Measurements from ENCODE around the gene PTPRC. TPM values are rescaled to one million over a fixed set of nuclear protein-coding genes. Genes with fewer than 3 reads are reported as not detected.

Gene PTPRC
- total RNA-seq, 1 experiment from 2014 or later: 2.8 TPM

GRCh38 chr1:198674009-198674408 lies 35.2 kb downstream of the PTPRC start:
- DNase-seq (ENCODE audit: low spot score): peak; percentile 87

GRCh38 chr1:198676253-198676652 lies 37.4 kb downstream of the PTPRC start:
- DNase-seq (ENCODE audit: low spot score): no peak

- DNase-seq (ENCODE audit: low spot score): peak; percentile 77
These were observed 38.2 kb downstream of the PTPRC start for GRCh38 chr1:198677027-198677426.

DNA sequence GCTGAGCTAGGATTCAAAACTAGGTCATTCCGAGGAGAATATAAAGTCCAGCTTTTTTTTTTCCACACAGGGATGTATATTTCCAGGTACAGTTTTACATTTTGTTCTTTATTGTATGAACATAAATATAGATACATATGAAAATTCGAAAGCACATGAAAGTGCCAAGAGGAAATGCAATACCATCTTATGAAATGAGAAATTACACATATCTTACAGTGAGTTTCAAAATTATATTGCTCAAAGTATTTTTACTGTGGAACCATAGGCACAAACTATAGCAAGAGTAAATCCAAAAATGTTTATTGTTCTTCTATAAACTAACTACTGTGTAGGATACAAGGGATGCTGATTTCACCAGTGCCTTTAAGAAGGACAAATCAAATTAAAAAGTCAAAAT lies 39.0 kb downstream of the PTPRC start:
- DNase-seq (ENCODE audit: low spot score): no peak

DNA sequence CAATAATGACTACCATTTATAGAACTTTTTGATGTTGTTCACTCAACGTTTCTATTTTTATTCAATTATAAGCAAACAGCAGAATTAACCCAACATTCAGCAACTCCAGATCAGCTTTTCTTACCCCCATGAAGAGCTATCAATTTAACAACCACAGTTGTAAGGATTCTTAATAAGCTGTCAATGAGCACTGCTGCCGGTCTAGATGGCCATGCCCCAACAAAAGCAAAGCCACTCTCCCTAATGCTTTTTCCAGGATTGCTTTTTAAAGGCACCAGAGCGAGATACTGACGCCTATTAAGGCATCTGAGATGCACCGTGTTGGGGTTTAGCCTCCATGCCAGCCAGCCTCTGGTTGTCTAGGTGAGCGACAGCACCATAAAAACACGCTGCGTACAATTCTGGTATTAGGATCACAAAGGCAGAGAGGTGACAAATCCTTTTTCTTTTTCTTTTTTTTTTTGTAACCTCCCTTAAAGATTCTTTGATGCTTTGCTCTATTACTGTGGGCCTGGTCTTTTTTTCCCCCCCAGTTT lies 39.5 kb downstream of the PTPRC start:
- DNase-seq (ENCODE audit: low spot score): no peak

DNA sequence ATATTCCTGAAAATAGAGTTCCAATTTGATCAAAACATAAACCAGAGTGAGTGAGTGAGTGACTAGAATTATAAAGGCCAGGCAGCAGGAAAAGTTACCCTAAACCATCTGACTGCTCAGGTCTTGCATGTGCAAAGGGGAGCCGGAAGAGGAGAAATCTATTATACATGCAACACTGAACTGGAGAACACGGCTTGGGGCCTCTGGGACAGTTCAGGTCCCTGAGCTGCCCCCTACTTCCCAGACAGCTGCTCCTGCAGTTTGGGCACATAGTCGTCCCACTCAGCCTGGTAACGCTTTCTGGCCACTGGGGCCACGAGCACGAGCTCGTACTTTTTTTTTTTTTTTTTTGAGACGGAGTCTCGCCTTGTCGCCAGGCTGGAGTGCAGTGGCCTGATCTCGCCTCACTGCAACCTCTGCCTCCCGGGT lies 40.1 kb downstream of the PTPRC start:
- no peak for DNase-seq (ENCODE audit: low spot score)

DNA sequence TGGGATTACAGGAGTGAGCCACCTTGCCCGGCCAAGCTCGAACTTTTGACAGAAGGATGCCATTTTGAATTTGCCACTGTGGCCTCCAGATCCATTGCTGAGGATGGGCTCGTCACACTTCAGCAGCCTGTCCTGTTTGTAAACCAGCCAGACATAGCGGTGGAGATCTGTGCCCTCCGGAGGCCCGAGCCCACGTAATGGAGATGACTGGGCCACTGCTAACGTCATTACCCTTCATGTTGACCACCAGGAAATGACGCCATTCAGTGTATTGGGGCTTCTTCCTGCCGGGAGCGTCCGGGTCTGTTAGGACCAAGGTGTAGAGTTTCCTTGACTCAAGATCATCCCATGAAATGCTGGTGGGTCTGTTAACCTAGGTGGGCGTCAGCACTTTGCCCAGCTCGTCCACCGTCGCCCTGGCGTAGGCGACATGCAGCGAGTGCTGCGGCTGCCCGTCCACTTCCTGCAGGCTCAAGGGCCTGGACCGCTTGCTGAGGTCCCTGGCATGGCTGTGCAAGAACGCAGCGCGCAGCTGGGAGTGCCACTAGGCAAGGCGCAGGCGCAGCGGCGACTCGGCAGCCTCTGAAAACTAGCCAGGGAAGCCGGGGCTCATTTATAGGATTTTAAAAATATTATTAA lies 40.8 kb downstream of the PTPRC start:
- DNase-seq (ENCODE audit: low spot score): no peak

GRCh38 chr1:198680174-198680875 lies 41.5 kb downstream of the PTPRC start:
- no peak for DNase-seq (ENCODE audit: low spot score)

DNA sequence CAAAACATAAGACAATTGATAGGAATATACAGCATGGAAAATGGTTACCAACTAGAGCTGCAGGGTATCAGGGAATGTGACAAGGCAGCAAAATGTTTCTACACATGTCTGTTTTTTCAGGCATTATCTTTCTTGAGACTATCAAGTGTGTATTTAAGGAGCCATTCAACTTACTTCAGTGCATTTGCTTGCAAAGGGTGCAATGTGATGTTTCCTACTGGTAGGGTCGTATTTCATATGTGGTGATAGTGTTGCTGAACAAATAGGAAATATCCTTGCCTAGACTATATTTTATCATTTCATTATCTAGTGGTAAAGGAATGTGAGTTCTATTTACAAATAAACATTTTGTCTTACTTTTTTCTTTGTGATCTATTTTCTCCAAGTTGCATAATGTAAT lies 42.4 kb downstream of the PTPRC start:
- no peak for DNase-seq (ENCODE audit: low spot score)

- peak; percentile 99 for DNase-seq (ENCODE audit: low spot score)
These were observed 43.3 kb downstream of the PTPRC start for GRCh38 chr1:198681831-198682759.

DNA sequence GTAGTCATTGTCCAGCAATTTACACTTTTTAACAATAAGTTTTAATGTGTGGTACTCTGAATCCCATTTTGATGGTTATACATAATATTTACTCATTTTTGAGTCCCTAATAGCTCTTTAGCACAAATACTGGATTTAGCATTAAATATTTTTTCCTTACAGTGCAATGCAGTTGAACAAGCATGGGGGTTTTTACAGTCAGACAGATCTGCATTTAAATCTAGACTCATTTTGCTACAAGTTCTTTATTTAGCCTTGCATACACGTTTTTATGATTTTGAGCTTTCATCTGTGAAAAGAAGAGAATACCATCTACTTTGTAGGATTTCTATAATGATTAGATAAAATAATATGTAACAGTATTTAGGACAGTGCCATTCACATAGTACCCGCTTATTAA lies 44.0 kb downstream of the PTPRC start:
- DNase-seq (ENCODE audit: low spot score): no peak

- no peak for DNase-seq (ENCODE audit: low spot score)
These were observed 44.6 kb downstream of the PTPRC start for GRCh38 chr1:198683449-198683848.

DNA sequence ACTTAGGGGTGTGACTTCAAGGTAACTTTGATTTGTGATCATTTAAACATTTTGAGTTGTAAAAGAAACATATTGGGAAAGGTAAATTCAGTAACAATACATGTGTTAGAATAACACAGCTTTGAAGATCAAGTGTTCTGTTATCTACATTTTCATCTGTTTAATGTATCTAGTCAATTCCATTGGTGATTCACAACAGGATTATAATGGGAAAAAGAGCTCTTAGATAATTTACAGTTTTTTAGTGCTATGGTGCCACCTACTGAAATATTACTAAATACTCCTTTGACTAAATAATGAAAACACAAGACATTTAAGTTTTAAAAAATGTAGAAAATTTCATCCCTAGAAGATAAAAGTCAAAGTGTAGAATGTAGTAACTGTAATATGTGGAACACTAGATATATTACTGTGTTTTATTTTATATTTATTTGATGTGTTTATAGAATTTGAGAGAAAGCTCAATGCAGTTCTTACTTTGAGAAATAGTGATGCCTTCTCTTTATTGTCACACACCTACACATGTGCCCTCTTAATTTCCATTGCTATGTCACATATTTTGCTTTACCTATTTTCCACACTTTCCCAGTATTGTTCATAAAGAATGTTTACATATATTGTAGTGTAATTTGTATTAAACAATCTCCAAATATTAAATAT lies 47.4 kb downstream of the PTPRC start:
- peak; percentile 75 for DNase-seq (ENCODE audit: low spot score)

GRCh38 chr1:198687429-198687828 lies 48.6 kb downstream of the PTPRC start:
- DNase-seq (ENCODE audit: low spot score): no peak

GRCh38 chr1:198691063-198691462 lies 52.2 kb downstream of the PTPRC start:
- no peak for DNase-seq (ENCODE audit: low spot score)

GRCh38 chr1:198693321-198693720 lies 54.5 kb downstream of the PTPRC start:
- no peak for DNase-seq (ENCODE audit: low spot score)

GRCh38 chr1:198694542-198694941 lies 55.7 kb downstream of the PTPRC start:
- no peak for DNase-seq (ENCODE audit: low spot score)

DNA sequence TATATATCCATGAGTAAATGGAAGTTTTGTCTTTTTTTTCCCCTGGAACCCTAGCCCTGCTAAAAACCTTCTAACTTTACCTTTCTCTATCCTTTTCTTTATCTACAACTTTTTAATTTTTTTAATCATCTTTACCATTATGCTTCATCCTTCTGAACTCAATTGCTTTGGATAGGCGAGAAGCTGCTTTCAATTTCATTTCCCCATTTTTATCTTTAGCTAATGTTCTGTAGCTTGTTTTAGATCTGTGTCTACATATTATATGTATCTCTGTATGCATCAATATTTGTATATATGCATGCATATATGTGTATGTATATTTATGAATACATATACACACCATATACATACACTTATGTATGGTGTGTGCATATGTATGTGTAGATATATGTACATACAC lies 57.4 kb downstream of the PTPRC start:
- no peak for DNase-seq (ENCODE audit: low spot score)

- no peak for DNase-seq (ENCODE audit: low spot score)
These were observed 60.6 kb downstream of the PTPRC start for GRCh38 chr1:198699167-198700015.

DNA sequence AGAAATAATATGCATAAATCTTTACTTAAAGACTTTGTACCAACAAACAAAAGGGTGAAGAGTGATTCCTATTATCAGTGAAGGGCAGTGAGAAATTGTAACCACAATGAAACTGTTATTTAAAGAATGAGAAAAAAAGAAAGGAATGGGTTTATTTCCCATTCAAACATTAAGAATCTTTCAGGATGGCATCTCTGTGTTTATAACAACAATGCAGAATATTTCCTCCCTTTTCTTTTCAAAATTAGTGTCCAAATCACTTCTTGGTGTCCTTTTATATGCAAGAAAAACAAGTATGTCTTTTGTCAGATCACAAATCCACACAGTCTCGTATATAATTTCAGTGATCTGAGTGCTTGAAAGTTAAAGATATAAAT lies 61.2 kb downstream of the PTPRC start:
- no peak for DNase-seq (ENCODE audit: low spot score)

DNA sequence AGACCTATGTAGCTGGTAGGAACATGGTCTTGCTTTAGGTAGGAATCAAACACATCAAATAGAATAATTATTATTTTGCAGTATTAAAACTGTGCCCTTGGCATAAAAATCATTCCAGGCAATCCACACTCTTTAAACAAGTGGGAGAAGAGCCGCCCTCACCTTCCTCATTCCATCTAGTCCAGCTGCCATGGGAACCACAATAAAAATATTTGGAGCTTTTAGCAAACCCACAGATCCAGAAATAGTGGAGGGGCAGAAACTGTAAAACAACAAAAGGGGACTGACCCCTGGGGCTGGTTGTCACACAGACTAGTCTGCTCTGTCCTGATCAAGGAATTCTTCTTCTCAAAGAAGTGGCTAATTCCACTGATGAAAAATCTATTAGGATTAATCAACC lies 61.6 kb downstream of the PTPRC start:
- DNase-seq (ENCODE audit: low spot score): no peak
